ENCODE data around the gene MAP3K14.

DNA sequence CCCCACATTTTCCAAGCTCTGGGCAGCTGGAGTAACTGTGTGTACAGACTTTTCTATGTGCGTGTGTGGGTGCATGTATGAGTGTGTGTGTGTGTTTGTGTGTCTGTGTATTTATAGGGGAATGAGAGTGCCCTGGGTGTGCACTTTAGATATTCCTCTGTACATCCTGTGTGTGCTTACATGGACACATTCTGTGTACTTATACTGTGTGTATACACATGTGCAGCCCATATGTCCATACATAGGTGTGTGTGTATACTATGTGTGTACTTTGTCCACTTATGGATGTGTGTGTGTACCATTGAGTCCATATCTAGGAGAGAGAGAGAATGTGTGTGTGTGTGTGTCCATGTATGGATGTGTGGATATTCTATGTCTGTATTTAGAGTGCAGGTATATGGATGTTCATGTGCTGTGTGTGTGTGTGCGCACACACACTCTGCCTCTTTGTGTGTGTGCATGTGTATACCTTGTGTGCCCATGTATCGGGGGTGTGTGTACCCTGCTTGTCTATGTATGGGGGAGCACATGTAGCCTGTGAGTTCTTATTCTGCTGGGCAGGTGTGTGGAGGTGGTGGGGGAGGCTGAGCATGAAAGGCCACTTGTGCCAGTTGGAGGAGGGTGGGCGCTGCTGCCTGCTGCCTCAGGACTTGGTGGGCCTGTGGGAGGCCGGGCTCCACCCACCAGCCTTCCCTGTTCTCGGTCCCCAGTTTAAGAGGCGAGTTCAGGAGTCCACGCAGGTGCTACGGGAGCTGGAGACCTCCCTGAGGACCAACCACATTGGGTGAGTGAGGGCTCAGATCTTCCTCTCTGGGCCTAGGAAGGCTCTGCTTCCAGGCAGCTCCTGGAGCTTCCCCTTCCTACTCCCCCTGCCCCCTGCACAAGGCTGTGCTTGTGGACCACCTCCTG, 84.1 kb downstream of the MAP3K14 start:
- no peak for TF ChIP-seq POLR2A (IDR thresholded peaks at IDR 0.05)
- TF ChIP-seq, protein P1, sequence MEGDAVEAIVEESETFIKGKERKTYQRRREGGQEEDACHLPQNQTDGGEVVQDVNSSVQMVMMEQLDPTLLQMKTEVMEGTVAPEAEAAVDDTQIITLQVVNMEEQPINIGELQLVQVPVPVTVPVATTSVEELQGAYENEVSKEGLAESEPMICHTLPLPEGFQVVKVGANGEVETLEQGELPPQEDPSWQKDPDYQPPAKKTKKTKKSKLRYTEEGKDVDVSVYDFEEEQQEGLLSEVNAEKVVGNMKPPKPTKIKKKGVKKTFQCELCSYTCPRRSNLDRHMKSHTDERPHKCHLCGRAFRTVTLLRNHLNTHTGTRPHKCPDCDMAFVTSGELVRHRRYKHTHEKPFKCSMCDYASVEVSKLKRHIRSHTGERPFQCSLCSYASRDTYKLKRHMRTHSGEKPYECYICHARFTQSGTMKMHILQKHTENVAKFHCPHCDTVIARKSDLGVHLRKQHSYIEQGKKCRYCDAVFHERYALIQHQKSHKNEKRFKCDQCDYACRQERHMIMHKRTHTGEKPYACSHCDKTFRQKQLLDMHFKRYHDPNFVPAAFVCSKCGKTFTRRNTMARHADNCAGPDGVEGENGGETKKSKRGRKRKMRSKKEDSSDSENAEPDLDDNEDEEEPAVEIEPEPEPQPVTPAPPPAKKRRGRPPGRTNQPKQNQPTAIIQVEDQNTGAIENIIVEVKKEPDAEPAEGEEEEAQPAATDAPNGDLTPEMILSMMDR (IDR thresholded peaks at IDR 0.05) = no peak
- no peak for TF ChIP-seq POLR2AphosphoS5 (IDR thresholded peaks at IDR 0.05)
- TF ChIP-seq EP300 (IDR thresholded peaks at IDR 0.05) = no peak

Data from suprapubic skin (tissue), 4 donors.